GM21717 (cell line): ENCODE measurements around the gene SLC39A10.

Experiments used
- ATAC-seq: cut with Tn5 transposase; IDR thresholded peaks from one replicate; pipeline ENCODE4 v1.9.1; 2021; ENCODE audit warnings: mild to moderate bottlenecking, moderate library complexity; ENCODE audit not compliant: unreplicated experiment

Gene SLC39A10

GRCh38 chr2:195711478-195711877 is 54.5 kb downstream of the SLC39A10 start:
- no peak for ATAC-seq

GRCh38 chr2:195716466-195716865 is 59.4 kb downstream of the SLC39A10 start:
- ATAC-seq = no peak

DNA sequence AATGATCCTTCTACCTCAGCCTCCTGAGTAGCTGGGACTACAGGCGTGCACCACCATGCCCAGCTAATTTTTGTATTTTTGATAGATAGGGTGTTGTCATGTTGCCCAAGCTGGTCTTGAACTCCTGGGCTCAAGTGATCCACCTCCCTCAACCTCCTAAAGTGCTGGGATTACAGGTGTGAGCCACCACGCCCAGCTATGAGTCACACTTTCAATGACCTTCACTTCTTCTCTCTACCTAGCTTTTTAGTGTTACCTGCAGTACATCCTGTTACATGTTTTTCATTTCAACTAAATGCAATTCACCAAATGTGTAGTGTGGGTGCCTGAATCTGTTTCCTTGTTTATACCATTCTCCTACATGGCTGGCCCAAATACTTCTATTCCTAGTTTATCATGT is 64.0 kb downstream of the SLC39A10 start:
- ATAC-seq = no peak

DNA sequence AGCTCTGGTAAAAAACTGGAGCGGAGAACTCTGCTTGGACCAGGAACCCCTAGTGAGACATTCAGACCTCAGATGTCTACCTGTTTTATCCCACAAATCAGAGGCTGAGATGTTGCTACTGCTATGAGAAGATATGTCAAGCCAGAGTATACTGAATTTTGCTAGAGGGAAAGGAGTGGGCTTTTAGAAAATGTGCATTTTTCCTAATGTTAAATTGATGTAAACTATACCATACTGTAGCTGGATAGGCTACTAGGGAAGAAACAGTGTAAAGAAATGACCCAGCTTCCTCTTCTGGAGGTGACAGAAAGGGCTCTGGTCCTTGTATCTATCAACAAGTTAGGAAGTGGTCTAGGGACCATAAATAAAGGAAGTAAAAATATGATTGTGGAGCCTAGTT is 65.0 kb downstream of the SLC39A10 start:
- ATAC-seq = no peak

- no peak for ATAC-seq
These were observed 70.1 kb downstream of the SLC39A10 start for GRCh38 chr2:195727106-195727505.

- no peak for ATAC-seq
These were observed 73.9 kb downstream of the SLC39A10 start for GRCh38 chr2:195730912-195731311.

- no peak for ATAC-seq
These were observed 75.5 kb downstream of the SLC39A10 start for GRCh38 chr2:195732574-195732973.

- no peak for ATAC-seq
These were observed 76.8 kb downstream of the SLC39A10 start for GRCh38 chr2:195733831-195734230.

DNA sequence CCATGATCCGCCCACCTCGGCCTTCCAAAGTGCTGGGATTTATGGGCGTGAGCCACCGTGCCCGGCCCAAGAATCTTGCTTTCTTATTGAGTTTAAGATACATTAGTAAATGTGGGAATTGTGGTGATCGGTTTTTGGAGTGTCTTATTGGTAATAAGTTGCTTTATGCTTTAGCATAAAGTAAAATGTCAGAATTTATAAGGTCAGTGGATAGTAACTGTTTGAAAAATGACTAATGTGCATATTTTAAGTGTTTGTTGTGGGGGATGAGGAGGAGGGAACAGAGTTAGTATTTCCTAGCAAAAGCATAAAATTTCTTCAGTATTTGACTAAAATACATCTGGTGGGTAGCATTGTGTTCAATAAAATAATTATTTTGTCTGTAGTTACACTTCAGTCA is 77.4 kb downstream of the SLC39A10 start:
- ATAC-seq = no peak

GRCh38 chr2:195734931-195735330 is 77.9 kb downstream of the SLC39A10 start:
- no peak for ATAC-seq

GRCh38 chr2:195735347-195735746 is 78.3 kb downstream of the SLC39A10 start:
- ATAC-seq = no peak

DNA sequence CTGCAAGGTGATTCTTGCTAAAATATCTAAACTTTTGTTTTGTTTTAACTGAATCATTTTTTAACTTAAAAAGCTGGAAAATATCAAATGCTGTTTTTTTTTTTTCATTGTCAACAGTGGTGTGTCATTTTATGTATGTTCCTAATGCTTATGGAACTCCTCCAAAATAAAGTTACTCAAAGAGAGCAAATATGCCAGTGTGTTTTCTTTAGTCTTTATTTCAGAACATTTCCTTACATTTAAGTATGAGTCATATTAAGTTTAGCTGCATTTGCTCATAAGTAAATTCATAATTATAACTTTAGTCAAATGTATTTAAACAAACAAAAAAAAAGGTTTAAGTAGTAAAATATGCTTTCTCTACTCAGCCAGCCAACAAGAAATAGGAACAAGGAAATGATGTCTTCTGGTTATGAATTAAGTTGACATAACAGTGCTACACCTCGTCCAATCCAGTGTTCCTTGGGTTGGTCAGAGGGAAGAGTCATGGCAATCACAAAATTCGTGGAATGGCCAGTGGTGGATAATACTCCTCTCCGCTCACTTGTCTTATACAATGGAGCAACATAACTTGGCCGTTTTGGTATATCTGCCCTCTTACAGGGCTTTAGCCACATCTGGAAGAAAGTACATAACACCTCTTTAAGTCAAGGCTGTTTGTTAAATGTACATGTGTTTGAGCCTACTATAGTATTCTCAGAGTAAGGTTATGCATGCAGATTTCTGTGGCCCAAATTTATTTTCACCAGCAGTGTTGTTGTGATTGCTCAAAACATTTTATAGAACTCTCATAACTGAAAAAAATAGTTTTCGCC is 80.7 kb downstream of the SLC39A10 start:
- no peak for ATAC-seq

DNA sequence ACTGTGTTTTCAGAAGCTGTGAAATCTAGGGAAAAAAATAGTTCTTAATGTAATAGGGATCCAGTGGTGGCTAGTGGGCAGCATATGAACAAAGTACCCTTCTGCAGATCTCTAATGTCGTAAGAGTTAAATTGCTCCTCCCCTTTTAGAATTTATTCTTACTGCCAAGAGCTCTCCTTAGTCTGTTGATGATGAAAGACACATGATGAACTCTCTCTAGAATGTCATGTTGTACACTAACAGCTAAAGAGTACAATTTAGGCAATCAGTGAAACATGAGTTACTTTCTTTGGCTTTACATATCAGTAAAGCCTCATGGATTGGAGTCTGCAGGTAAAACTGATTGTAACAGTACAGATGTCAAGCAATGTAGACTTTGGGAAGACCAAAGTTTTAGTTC is 84.2 kb downstream of the SLC39A10 start:
- ATAC-seq = no peak

- no peak for ATAC-seq
These were observed 99.4 kb downstream of the SLC39A10 start for GRCh38 chr2:195756218-195756942.

- ATAC-seq = no peak
These were observed 101.8 kb downstream of the SLC39A10 start for GRCh38 chr2:195758846-195759245.

DNA sequence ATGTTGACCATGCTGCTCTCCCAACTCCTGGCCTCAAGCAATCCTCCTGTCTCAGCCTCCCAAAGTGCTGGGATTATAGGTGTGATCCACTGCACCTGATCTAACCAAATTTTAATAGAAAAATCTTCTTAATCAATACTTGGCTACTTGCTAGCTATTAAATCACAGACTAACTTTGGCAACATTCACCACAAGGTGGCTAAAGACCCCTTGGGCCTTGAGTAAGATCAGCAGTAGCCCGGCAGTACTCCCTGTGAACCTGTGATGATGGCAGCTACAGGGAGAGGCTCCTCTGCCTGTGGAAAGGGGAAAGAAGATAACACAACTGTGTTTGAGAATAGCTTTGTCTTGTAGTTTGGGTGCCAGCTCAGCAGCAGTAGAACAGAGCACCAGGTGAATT is 102.9 kb downstream of the SLC39A10 start:
- no peak for ATAC-seq

- ATAC-seq = no peak
These were observed 106.8 kb downstream of the SLC39A10 start for GRCh38 chr2:195763866-195764265.

GRCh38 chr2:195766691-195767090 is 109.7 kb downstream of the SLC39A10 start:
- ATAC-seq = no peak

DNA sequence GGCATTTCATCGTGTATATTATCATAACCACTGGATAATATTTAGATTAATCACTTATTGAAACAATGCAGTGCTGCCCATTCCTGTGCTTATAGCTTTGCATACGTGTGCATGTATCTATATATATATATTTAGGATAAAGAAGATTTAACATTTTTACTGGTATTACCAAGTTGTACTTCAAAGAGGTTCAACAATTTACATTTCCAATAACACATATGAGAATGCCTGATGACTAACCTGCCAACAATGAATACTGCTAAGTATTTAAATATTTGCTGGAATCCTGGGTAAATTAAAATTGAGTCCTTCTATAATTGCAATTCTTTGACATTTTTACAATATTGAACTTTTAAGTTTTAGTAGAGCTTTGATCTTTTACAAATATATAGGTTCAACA is 111.4 kb downstream of the SLC39A10 start:
- no peak for ATAC-seq

GRCh38 chr2:195769975-195770374 is 112.9 kb downstream of the SLC39A10 start:
- ATAC-seq = no peak

DNA sequence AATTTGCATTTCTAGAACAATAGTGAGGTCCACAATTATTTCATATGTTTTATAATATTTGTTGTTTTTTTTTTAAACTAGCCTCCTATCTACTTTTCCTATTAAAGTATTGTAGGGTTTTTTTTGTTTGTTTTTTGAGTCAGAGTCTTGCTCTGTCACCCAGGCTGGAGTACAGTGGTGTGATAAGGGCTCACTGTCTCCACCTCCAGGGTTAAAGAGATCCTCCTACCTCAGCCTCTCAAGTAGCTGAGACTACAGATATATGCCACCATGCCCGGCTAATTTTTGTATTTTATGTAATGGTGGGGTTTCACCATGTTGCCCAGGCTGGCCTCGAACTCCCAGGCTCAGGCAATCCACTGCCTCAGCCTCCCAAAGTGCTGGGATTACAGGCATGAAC is 122.5 kb downstream of the SLC39A10 start:
- no peak for ATAC-seq

DNA sequence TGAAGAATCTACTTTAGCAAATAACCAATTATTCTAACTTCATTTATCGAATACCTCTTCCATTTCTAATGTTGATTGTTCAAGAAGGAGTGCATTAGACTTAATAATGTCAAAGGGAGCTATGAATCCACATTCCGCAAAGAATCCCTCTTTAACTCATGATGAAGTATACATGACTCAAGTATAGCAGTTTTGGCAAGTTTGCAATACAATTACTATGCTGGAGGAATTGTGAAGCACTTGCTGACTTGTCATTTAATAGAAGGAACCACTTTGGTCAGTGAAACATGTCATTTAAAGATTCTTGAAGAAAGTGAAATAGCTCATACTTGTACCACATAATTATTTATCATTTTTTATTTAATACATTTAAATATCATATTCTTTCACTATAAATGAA is 125.1 kb downstream of the SLC39A10 start:
- no peak for ATAC-seq
